Activated CD4-positive, CD25-positive, alpha-beta regulatory T cell treated with anti-CD3 and anti-CD28 coated beads, Interleukin-2, amount 50 U/mL, for 24 hours (primary cell): ENCODE data around the gene BLVRB.
A peak's percentile ranks its signal among the peaks of the same experiment; 100 is the strongest.
"Not testable (repeated sequence)": the region's sequence is repeated elsewhere in the genome, so short reads cannot be mapped to it uniquely, and the experiment has no call there.

Source experiments
- ATAC-seq, 2 donors: fragments of 150-1000 bp; cut with Tn5 transposase; one replicate each; pipeline ENCODE4 v1.10.0; 2021; ENCODE audit warnings: mild to moderate bottlenecking in 1 of 2, moderate library complexity in 1 of 2

The BLVRB gene

DNA sequence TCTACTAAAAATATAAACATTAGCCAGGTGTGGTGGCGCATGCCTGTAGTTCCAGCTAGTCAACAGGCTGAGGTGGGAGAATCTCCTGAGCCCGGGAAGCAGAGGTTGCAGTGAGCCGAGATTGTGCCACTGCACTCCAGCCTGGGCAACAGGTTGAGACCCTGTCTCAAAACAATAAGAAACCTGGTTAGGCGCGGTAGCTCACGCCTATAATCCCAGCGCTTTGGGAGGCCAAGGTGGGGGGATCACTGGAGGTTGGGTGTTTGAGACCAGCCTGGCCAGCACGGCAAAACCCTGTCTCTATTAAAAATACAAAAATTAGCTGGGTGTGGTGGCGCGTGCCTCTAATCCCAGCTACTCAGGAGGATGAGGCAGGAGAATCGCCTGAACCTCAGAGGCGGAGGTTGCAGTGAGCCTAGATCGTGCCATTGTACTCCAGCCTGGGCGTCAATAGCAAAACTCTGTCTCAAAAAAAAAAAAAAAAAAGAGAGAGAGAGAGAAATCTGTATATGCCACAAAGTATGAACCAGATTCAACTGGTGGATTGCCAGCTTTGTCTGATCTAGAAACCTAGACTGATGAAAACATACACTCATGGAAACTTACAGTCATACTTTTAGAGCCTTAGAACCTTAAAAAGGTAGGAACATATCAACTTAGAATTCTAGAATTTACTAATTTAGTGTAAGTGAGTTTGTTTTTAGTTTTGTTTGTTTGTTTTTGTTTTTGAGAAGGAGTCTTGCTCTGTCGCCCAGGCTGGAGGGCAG lies 10.5 kb upstream of the BLVRB start:
- peak; percentile 65 to 88 for ATAC-seq

- no peak for ATAC-seq
Observed at GRCh38 chr19:40474737-40475136, 9.2 kb upstream of the BLVRB start.

- ATAC-seq, result no peak
Observed at GRCh38 chr19:40472516-40472915, 7.0 kb upstream of the BLVRB start.

- ATAC-seq, result no peak
Observed at GRCh38 chr19:40471111-40471510, 5.6 kb upstream of the BLVRB start.

DNA sequence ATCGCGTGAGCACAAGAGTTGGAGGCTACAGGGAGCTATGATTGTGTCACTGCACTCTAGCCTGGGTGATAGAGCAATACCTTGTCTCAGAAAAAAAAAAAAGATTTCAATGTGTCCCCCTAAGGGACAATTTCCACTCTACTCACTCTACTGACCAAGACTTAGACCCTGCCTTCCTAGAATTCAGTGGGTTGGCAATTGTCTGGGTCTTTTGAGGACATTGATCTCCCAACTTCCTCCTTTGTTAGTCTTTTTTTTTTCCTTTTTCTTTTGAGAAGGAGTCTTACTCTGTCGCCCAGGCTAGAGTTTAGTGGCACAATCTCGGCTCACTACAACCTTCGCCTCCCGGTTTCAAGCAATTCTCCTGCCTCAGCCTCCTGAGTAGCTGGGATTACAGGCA lies 3.5 kb upstream of the BLVRB start:
- no peak for ATAC-seq

GRCh38 chr19:40466985-40467734 lies 1.6 kb upstream of the BLVRB start, which contains the start of gene SPTBN4:
TSS of gene SPTBN4 (plus strand) at chr19:40467001. CDS start at chr19:40472622, 5,621 bp downstream.
- ATAC-seq, result no peak

GRCh38 chr19:40466219-40466984 lies 857 bp upstream of the BLVRB start:
- ATAC-seq, result peak; percentile 84 to 85

DNA sequence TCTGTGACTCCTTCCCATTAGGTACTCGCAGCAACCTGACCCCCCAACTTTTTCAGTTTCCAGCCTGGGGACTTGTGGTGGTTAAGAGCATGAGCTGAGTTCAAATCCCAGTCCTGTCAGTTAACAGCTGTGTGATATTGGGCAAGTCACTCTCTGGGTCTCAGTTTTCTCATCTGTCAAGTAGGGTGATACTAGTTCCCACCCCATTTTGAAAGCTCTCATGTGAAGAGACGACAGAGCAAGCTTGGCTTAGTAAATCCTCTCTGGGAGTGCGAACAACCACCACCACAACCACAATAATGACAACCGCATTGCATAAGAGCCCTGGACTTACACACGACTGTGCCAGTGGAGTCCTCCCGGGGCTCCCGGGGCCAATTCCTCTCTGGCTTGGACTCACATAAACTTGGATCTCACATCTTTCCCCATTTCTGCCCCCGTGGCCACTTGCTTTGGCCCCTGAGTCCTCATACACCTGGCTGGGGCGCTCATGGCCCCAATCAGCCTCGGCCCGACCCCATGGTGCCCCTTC lies 454 bp downstream of the BLVRB start:
- ATAC-seq, result no peak

GRCh38 chr19:40464059-40465024 lies 1.2 kb downstream of the BLVRB start:
- ATAC-seq, result no peak

DNA sequence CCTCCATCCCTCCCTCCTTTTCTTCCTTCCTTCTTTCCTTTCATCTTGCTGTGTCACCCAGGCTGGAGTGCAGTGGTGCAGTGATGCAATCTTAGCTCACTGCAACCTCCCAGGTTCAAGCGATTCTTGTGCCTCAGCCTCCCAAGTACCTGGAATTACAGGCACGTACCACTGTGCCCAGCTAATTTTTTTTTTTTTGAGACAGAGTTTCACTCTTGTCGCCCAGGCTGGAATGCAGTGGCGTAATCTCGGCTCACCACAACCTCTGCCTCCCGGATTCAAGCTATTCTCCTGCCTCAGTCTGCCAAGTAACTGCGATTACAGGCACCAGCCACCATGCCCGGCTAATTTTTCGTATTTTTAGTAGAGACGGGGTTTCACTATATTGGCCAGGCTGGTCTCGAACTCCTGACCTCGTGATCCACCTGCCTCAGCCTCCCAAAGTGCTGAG lies 1.9 kb downstream of the BLVRB start:
- ATAC-seq, result not testable (repeated sequence)

GRCh38 chr19:40461669-40462221 lies 3.8 kb downstream of the BLVRB start:
- no peak for ATAC-seq

- ATAC-seq, result no peak
Observed at GRCh38 chr19:40460185-40460584, 5.4 kb downstream of the BLVRB start.

- no peak for ATAC-seq
Observed at GRCh38 chr19:40458597-40458974, 7.0 kb downstream of the BLVRB start.

GRCh38 chr19:40457953-40458596 lies 7.5 kb downstream of the BLVRB start:
- no peak for ATAC-seq

- no peak for ATAC-seq
Observed at GRCh38 chr19:40457048-40457447, 8.5 kb downstream of the BLVRB start.

DNA sequence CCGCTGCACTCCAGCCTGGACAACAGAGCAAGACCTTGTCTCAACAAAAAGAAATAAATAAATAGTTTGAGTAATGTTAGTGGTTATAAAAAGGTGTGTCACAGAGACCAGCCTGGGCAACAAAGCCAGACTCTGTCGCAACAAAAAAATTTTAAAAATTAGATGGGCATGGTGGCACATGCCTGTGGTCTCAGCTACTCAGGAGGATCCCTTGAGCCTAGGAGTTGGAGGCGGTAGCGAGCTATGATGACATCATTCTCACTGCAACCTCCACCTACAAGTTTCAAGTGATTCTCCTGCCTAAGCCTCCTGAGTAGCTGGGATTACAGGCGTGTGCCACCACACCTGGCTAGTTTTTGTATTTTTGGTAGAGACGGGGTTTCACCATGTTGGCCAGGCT lies 11.6 kb downstream of the BLVRB start:
- not testable (repeated sequence) for ATAC-seq

- ATAC-seq, result no peak
Observed at GRCh38 chr19:40453151-40453735, 12.3 kb downstream of the BLVRB start.

DNA sequence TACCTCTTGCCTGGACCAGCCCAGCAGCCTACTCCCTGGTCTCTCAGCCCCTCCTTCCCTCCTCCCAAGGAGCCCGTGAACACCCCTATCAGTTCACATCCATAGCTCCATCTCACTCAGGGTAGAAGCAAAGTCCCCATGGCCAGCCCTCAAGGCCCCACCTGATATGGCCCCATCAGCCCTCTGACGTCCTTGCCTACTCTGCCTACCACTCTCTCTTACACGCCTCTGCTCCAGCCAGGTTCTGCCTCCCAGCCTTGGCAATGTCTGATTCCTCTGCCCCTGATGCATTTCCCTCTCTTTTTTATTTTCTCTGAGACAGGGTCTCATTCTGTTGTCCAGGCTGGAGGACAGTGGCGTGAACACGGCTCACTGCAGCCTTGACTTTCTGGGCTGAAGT lies 13.5 kb downstream of the BLVRB start:
- no peak for ATAC-seq

DNA sequence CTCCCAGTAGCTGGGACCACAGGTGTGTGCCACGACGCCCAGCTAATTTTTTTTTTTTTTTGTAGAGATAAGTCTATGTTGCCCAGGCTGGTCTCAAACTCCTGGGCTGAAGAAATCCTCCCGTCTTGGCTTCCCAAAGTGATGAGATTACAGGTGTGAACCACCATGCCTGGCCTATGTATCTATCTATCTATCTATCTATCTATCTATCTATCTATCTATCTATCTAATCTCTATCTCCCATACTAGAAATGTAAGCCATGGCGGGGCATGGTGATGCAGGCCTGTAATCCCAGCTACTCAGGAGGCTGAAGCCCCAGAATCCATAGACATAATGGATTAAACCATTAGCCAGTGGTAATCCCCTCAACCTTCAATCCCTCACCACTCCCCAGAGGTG lies 14.9 kb downstream of the BLVRB start:
- ATAC-seq, result no peak

DNA sequence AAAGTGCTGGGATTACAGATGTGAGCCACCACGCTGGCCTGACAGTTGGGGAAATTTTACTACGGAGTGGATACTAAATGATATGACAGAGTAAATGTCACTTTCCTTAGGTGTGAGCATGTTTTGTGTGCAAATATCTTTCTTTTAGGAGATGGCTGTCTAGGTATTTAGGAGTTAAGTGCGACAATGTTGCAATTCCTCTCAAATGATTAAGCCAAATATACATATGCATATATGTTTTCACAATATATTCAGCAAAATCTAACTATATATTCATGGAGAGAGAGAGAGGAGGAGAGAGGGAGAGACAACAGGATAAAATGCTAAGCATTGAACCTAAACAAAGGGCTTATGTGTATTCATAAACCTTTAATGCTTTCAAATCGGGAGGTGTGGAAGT lies 16.0 kb downstream of the BLVRB start:
- no peak for ATAC-seq
